Left renal pelvis (tissue), 4 donors: ENCODE data around the gene ZNF865. TPM values are rescaled to one million over a fixed set of nuclear protein-coding genes. Genes with fewer than 3 reads are reported as not detected.

Experiments used
- DNase-seq, 4 donors: peaks; one replicate each; pipeline ENCODE4 v3.0.0-alpha.2; 2013; ENCODE audit warnings: low read depth in 4 of 4, low spot score in 3 of 4
- polyA plus RNA-seq, 4 donors: library from polyadenylated mRNA; unstranded; fragments of 120-200 nt; gene quantifications; one replicate each; pipeline ENCODE4 v1.2.1, GENCODE V29; 2013; ENCODE audit not compliant: insufficient read length in 4 of 4

ZNF865 gene
- polyA plus RNA-seq, 4 donors = 6.8 to 13.0 (median 7.9) TPM

GRCh38 chr19:55622242-55622969, 17.0 kb downstream of the ZNF865 start:
- DNase-seq = no peak

DNA sequence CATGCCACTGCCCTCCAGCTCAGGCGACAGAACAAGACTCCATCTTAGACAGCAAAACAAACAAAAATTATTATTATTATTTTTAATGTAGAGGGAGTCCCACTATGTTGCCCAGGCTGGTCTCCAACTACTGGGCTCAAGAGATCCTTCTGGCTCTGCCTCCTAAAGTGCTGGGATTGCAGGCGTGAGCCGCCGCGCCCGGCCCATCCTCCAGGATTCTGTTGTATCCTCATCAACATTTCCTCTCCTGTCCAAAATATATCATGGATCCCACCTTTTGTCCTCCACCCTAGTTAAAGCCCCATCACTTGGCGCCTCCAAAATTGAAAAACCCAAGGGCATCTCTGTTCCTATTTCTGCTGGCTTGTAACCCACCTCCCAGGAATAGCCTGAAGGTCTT, 17.7 kb downstream of the ZNF865 start:
- no peak for DNase-seq

- DNase-seq = no peak
Measured at GRCh38 chr19:55623561-55623960, 18.1 kb downstream of the ZNF865 start.

DNA sequence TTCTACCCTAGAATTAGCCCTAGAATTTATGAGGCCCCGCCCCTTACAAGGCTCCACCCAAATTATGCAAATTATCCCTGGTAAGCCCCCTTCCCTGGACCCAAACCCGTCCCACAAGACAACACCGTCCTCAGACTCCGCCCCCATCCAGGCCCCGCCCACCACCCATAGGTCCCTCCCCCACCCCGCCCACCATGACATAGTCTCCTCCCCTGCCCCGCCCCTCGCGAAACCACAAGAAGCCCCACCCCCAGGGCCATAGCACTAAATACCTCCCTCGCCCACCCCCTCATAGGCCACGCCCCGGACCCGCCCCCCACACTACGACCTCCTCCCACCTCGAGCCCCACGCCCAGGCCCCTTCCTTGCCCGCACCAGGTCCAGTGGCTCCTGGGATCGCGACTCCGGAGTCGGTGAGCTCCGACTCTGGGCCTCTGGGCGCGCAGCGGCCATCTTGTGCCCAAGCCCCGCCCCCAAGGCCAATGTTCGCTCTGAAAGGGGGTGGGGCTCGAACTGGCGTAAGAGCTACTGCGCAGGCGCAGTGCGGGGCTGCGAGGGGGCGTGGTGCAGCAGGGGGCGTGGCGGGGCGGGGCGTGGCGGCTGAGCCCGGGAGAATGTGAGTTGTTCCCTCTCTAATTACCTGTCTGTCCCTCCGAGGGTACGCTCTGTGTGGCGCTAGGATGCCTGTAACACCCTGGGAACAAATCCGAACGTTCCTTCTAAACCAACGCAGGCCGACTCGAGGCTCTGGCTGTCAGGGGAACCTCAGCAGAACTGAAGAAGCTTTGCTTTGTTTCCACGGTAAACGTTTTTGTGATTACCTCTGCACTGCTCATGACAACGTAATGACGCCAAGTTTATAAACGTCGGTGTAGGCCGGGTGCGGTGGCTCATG, 18.9 kb downstream of the ZNF865 start, which contains the start of gene ZNF784:
Gene ZNF784, minus strand, starts transcription at position 458 of the 895 bp plus-strand sequence. Its CDS starts 5 bp downstream, at position 453.
- peak in 3 of 4 donors; percentile 84 to 90 (median 89) for DNase-seq

DNA sequence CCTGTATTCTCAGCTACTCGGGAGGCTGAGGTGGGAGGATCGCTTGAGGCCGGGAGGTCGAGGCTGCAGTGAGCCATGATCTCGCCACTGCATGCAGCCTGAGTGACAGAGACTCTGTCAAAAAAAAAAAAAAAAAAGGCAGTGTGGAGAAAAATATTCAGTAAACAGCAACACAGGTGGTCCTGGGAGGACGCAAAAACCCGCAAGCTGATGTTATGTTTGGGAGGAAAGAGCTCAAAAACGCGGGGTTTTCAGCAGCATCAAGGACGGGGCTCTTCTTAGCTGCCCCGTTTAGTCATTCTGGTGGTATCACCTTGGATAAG, 19.5 kb downstream of the ZNF865 start:
- DNase-seq = no peak

DNA sequence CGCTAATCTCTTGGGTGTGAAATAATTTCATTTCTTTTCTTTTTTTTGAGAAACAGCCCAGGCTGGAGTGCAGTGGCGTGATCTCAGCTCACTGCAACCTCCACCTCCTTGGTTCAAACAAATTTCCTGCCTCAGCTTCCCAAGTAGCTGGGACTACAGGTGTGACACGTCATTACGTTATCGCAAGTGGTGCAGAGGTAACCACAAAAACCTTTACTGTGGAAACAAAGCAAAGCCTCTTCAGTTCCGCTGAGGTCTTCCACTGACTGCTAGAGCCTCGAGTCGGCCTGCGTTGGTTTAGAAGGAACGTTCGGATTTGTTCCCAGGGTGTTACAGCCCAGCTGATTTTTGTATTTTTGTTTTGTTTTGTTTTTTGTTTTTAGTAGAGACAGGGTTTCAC, 20.9 kb downstream of the ZNF865 start:
- no peak for DNase-seq

- DNase-seq = peak; percentile 75 to 83 (median 83)
Measured at GRCh38 chr19:55632463-55632834, 27.0 kb downstream of the ZNF865 start.

GRCh38 chr19:55633861-55634260, 28.4 kb downstream of the ZNF865 start:
- no peak for DNase-seq

- no peak for DNase-seq
Measured at GRCh38 chr19:55635334-55635717, 29.9 kb downstream of the ZNF865 start.

DNA sequence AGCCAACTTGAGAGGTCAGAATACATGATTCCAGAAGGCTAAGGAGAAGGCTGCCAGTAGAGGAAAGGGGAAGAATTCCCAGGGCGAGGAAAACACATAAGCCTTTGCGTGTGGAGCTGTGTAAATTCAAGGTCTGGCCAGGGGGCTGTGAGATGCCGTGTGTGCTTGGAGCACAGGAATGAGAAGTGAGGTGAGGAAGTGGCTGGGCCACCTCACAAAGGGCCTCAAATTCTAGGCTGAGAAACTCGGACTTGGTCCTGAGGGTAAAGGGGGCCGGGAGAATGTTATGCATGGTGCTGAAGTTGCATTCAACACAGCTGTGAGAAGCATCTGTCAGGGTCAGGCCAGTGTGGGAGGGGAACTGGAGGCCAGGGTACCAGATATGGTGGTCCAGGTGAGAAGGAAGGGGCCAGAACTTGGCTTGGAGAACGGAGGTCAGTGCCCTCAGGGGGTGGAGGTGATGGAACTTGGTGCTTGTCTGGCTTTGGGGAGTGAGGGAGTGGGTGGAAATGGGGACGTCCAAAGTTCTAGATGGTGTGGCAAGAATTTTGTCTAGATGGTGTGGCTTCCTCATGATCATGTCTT, 30.5 kb downstream of the ZNF865 start:
- no peak for DNase-seq

DNA sequence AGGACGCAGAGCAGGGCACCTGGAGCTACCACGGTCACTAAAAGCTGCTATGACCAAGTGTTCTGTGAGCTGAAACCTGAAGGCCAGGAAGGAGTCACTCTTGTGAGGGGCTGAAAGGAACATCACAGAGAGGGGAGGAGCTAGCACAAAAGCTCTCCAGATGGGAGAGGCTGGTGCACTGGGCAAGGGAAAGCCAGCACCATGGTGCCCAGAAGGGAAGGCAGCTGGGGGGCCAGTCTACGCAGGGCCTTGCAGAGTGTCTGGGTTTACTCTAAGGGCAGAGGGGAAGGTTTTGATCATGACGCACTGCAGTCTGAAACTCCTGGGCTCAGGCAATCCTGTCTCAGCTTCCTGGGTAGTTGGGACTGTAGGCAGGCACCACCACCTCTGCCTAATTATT, 31.3 kb downstream of the ZNF865 start:
- DNase-seq = no peak

- no peak for DNase-seq
Measured at GRCh38 chr19:55637534-55637933, 32.1 kb downstream of the ZNF865 start.

DNA sequence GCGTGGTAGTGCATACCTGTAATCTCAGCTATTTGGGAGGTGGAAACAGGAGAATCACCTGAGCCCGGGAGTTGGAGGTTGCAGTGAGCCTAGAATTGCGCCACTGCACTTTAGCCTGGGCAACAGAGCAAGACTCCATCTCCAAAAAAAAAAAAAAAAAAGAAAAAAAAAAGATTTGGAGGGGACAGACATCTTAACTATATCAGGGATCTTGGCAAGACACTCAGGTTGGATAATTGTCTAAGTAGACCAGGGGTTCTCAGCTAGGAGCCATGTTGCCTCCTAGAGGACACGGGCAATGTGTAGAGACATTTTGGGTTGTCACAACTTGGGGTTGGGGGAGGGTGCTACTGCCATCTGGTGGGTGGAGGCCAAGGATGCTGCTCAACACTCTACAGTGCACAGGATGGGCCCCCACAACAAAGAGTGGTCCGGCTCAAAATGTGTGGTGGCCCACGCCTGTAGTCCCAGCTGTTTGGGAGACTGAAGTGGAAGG, 33.5 kb downstream of the ZNF865 start:
- DNase-seq = no peak

GRCh38 chr19:55640043-55640576, 34.7 kb downstream of the ZNF865 start:
- DNase-seq = no peak

DNA sequence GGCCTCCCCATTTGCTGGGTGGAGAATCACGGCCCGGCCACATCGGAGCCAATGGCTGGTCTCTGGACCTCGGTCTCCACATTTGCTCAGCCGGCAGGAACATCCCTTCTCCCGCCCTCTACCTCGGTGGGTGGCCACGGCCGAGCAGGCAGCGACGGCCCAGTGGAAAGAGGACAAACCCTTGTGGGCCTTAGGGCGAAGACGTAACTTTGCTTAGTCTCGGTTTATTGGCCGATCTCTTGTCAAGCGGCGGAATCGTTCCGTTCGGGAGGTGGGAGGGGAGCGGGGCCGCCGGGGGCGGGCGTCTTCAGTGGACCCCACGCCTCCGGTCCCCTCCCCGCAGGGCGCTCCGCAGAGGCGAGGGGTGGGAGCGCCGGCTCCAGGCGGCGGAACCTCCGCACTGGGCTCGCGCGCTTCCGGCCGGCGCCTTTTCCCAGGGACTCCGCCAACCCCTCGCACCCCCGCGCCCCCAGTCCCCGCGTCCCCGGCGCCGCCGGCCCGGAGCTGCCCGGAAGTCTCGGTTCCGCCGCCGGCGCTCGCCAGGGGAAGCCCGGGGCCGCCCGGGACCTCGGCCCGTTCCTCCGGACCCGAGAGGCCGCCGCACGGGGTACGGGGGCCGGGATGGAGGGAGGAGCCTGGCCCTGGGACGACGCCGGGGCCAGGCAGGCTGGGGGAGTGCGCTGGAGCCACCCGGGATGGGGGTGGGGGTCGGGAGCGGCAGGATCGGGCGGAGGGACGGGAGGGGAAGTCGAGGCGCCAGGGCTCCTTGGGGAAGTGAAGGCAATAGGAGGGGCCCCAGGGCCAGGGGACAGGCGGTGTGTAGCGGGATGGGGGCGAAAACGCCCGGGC, 35.4 kb downstream of the ZNF865 start, which contains the start of gene ZNF580:
Gene ZNF580, plus strand, starts transcription at position 426 of the 849 bp plus-strand sequence. CDS start 1,507 bp downstream, outside the sequence.
- no peak for DNase-seq

GRCh38 chr19:55641426-55642152, 36.1 kb downstream of the ZNF865 start:
- DNase-seq = no peak

DNA sequence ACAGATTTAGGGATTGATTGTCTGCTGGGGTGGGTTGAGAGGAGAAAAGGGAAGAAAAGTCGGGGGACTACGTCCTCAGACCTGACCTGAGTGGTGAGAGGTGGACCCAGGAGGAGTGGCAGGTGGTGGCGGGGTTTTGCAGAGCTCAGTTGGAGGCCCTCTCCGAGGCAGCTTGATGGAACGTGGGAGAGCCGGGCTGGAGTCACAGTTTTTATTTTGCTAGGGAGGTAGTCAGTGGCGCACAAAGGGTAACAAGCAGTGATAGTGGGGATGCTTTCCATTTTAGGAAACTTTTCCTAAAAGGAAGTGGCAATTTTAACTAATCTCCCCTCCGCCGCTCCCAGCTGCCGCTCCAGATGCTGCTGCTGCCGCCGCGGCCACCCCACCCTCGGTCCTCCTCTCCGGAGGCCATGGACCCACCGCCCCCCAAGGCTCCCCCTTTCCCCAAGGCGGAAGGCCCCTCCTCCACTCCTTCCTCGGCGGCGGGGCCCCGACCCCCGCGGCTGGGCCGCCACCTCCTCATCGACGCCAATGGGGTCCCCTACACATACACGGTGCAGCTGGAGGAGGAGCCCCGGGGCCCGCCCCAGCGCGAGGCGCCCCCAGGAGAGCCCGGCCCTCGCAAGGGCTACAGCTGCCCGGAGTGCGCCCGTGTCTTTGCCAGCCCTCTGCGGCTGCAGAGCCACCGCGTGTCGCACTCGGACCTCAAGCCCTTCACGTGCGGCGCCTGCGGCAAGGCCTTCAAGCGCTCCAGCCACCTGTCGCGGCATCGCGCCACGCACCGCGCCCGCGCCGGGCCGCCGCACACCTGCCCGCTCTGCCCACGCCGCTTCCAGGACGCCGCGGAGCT, 36.9 kb downstream of the ZNF865 start:
- no peak for DNase-seq
